Activated naive CD4-positive, alpha-beta T cell (primary cell): ENCODE measurements around the gene GATA5.
A peak's percentile ranks its signal among the peaks of the same experiment; 100 is the strongest.
"Not testable (repeated sequence)": the region's sequence is repeated elsewhere in the genome, so short reads cannot be mapped to it uniquely, and the experiment has no call there.

Source experiments
- DNase-seq, 4 experiments: peaks; one replicate each; lab custom pipeline; 2025; lab: John Stamatoyannopoulos, UW

The GATA5 gene

DNA sequence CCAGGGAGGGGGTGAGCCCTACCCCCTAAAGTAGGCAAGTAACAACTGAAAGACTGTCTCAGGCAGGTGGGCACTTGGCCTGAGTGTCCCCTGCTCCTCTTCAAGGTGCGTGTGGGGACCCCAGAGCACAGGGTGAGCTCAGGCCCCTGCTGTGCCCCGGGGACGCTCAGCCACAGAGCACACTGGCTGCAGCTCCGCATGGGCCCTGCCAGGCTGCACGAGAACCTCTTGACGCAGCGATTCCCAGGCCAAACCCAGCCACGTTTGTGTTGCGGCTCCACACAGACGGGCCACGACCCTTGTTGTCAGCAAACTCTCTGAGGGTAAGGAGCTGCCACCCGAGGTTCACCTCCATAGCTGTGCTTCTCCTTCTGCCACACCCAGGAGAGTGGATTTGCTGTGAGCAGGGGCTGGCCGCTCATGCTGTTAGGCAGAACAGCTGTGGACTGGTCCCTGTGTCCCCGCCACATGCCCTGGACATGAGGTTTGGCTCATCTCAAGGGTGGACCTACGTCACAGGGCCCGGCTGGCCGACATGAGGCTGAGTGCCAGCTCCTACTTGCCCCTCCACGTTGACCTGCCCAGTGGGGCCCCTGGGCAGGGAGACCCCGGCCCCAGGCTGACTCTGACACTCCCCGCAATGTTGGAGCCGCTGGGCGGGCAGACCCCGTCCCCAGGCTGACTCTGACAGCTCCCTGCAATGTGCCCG, 29.7 kb upstream of the GATA5 start:
- DNase-seq, result no peak

GRCh38 chr20:62504323-62504722, 28.5 kb upstream of the GATA5 start:
- no peak for DNase-seq

GRCh38 chr20:62503401-62504178, 27.8 kb upstream of the GATA5 start:
- DNase-seq, result no peak

DNA sequence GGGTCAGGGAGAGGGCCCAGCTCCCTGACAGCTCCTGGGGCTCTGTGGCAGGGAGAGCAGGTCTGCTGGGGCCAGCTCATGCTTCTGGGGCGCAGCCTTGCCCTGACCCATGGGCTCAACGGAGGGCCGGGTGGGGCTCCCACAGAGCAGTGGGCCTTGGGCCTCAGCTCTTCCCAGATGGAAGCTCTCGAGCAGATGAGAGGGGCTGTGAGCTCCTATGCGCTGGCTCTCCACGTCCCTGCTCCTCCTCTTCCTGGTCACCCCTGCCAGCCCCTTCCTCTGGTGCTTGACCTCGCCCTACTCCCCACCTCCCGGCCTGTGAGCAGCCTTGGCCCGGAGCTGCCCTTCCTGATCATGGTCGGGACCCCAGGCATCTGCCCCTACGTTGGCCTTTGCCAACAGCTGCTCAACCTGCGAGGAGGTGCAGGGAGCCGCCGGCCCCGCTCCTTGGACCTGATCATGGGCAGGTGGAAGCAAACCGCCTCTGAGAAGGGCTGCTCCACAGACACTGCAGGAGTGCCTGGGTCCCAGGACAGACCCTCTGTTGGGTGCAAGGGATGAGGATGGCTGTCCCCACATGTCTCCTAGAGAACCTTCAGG, 26.8 kb upstream of the GATA5 start:
- no peak for DNase-seq

- DNase-seq, result no peak
Measured at GRCh38 chr20:62501801-62502495, 26.2 kb upstream of the GATA5 start.

DNA sequence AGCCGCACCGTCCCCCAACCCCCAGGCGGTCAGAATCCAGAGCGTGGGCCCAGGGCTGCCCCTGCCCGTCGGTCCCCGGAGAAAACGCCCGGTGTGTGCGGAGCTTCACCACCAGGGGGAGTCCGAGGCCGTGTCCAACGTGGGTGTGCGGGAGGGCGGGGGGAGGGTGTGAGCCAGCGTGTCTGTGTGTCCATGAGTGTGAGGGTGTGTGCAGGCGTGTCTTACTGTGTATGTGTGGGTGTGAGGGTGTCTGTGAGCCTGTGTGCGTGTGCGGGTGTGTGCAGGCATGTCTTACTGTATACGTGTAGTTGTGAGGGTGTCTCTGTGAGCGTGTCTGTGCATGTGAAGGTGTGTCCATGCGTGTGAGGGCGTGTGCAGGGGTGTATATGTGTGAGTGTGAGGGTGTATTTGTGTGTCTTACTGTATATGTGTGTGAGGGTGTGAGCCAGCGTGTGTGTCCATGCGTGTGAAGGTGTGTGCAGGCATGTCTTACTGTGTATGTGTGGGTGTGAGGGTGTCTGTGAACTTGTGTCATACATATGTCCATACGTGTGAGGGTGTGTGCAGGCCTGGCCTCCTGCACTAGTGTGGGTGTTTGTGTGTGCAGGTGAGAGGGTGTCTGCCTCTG, 24.6 kb upstream of the GATA5 start:
- DNase-seq, result peak; percentile 53 to 80 (median 72)

DNA sequence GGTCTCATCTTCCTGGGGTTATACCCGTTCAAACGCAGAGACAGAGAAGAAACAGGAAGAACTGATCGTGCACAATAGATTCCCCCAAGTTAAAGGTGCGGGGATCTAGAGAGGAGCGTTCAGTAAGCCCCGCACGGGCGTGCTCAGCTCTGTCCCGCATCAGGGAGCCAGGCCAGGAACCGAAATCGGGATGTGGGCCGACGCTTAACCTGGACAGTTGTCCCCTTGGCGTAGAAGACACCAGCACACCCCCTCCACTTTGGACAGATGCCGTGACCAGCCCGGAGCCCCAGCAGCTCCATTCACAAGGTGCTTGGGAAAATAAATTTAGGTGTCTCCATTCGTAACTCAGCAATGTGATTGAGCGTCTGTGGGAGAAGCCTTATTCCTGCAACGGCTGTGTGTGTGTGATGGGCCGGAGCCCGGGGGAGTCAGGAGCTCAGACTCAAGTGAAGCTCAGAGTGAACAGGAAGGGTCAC, 24.0 kb upstream of the GATA5 start:
- DNase-seq, result no peak

- DNase-seq, result no peak
Measured at GRCh38 chr20:62498874-62499273, 23.1 kb upstream of the GATA5 start.

- DNase-seq, result peak in 1 of 4 experiments; percentile 34
Measured at GRCh38 chr20:62496568-62497218, 20.9 kb upstream of the GATA5 start.

GRCh38 chr20:62495749-62496567, 20.2 kb upstream of the GATA5 start:
- no peak for DNase-seq

- no peak for DNase-seq
Measured at GRCh38 chr20:62494980-62495748, 19.4 kb upstream of the GATA5 start.

DNA sequence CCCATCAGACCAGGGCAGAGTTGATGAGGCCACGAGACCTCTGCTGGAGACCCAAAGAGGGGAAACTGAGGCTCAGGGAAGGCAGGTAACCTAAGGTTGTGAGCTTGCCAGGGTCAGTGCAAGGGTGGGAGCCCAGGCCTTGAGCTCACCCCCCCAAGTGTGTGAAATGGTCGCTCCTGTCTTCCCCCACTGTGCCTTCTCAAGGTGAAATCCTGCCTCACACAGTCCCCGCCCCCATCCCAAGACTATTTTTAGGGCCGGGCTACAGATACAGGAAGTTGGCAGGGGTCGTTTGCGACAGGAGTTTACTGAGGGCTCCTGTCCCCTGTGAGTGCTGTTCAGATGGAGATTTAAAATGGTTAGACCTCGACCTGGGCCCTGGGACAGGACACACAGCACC, 18.7 kb upstream of the GATA5 start:
- DNase-seq, result no peak

DNA sequence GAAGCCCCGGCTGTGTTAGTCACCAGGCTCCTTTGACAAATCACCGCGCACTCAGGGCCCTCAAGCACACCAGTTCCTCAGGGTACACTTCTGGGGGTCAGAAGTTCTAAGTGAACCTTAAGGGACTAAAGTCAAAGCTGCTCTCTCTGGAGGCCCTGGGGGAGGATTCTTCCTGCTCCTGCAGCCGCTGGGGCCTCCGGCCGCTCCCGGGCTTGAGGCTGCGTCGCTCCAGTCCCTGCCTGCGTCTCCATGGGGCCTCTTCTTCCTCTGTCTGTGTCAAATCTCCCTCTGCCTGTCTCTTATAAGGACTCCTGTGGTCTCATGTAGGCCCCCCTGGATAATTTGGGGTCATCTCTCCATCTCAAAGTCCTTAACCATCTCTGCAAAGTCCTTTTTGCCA, 18.1 kb upstream of the GATA5 start:
- DNase-seq, result no peak

- no peak for DNase-seq
Measured at GRCh38 chr20:62493253-62493885, 17.6 kb upstream of the GATA5 start.

GRCh38 chr20:62492711-62493110, 16.9 kb upstream of the GATA5 start:
- no peak for DNase-seq

- DNase-seq, result not testable (repeated sequence)
Measured at GRCh38 chr20:62490783-62491182, 15.0 kb upstream of the GATA5 start.

DNA sequence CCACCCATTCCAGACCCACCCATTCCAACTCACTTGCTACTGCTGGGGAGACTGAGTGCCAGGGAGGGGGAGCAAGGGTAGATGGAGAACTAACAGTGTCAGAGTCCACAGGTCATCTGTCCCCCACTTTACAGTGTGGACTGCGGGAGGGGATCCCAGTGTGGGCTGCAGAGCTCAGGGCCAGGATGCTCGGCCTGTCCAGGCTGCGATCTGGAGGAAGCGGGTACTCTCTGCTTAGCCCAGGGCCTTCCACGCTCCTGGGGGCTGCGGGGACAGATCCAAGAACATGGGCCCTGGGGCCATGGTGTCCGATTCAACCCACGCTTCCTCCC, 14.1 kb upstream of the GATA5 start:
- DNase-seq, result no peak

- no peak for DNase-seq
Measured at GRCh38 chr20:62489186-62489931, 13.6 kb upstream of the GATA5 start.

DNA sequence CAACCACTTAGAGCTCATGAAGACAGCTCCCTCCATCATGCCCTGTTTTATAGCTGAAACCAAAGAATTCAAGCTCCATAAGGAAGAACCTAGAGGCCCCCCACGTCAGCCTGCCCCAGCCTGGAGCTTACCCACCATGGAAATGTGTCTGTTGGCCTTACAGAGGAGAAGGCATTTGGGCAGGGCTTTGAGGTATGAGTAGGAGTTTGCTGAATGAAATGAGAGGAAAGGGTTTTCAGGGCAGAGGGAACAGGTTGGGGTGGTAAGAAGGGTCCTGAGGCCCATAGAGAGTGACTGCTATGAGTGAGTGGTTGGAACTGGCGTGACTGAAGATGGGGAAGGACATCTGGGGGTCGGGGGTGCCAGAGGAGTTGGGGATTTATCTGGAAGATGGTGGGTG, 12.7 kb upstream of the GATA5 start:
- DNase-seq, result no peak
